Kidney epithelial cell (primary cell): ENCODE measurements around the gene NDUFB6. TPM values are rescaled to one million over a fixed set of nuclear protein-coding genes. Genes with fewer than 3 reads are reported as not detected.

Experiments
- DNase-seq: peaks from one replicate; pipeline ENCODE4 v3.0.0-alpha.2; 2010; ENCODE audit warnings: low read depth
- H3K27me3 ChIP-seq: 2 replicates; pipeline ENCODE4 v1.6.0; 2011; ENCODE audit warnings: low read length; ENCODE audit not compliant: control insufficient read depth, insufficient read depth
- H3K36me3 ChIP-seq: 2 replicates; pipeline ENCODE4 v1.5.1; 2011; ENCODE audit warnings: low read length; ENCODE audit not compliant: control insufficient read depth, insufficient read depth
- H3K4me3 ChIP-seq: 2 replicates; pipeline ENCODE4 v1.5.1; 2011; ENCODE audit warnings: low read depth, mild to moderate bottlenecking, control low read depth, low read length
- total RNA-seq: library from RNA; depleted of rRNA; stranded (reverse); fragments of >200 nt; gene quantifications from 2 replicates; pipeline ENCODE4 v1.2.3, GENCODE V29; 2015
- TF ChIP-seq, protein P1 (sequence below): IDR thresholded peaks from 2 replicates; pipeline ENCODE4 v1.5.1; 2011; ENCODE audit warnings: mild to moderate bottlenecking, moderate library complexity, low read length, control low read depth, inconsistent platforms; ENCODE audit not compliant: insufficient read depth, poor library complexity, severe bottlenecking

NDUFB6 gene
- total RNA-seq, 1 donor from 2014 or later: 45.1 TPM

DNA sequence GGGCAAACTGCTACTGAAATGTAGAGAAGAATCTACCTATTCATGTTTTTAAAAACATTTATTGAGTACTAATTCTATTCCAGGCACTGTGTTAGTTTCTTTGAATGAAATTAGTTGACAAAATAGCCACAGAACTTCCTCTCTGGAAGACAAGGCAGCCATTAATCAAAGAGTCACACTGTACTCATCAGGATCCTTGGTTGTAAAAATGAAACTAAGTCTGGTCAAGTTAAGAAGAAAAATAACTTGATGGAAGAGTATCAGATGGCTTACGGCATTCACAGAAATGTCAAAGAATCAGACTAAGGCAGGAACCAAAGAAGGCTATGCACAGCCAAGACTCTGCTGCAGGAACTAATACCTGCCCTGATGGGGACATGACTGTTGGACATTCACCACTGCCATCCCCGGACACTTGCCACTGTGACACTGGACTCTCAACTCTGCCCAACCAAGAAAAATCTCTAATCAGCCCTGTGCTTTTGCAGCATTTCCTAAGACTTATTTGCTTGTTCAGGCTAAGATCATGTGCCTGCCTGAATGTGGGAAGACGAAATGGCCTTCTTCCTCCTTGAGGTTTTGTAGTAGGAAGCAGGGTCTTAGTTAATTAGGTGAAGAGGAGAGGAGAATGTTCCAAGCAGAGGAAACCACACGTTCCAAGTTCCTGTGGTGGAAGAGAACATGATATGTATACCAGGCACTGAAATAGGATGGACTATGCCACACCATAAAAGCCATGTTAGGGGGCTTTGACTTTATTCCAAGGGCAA is 23.3 kb upstream of the NDUFB6 start:
- Histone ChIP-seq H3K27me3 (no peaks in the 10 kb centered on the region), H3K4me3 (no peak overlapping the region), H3K36me3 (no peaks in the 10 kb centered on the region)
- DNase-seq: no peak
- TF ChIP-seq, protein P1, sequence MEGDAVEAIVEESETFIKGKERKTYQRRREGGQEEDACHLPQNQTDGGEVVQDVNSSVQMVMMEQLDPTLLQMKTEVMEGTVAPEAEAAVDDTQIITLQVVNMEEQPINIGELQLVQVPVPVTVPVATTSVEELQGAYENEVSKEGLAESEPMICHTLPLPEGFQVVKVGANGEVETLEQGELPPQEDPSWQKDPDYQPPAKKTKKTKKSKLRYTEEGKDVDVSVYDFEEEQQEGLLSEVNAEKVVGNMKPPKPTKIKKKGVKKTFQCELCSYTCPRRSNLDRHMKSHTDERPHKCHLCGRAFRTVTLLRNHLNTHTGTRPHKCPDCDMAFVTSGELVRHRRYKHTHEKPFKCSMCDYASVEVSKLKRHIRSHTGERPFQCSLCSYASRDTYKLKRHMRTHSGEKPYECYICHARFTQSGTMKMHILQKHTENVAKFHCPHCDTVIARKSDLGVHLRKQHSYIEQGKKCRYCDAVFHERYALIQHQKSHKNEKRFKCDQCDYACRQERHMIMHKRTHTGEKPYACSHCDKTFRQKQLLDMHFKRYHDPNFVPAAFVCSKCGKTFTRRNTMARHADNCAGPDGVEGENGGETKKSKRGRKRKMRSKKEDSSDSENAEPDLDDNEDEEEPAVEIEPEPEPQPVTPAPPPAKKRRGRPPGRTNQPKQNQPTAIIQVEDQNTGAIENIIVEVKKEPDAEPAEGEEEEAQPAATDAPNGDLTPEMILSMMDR: no peak

DNA sequence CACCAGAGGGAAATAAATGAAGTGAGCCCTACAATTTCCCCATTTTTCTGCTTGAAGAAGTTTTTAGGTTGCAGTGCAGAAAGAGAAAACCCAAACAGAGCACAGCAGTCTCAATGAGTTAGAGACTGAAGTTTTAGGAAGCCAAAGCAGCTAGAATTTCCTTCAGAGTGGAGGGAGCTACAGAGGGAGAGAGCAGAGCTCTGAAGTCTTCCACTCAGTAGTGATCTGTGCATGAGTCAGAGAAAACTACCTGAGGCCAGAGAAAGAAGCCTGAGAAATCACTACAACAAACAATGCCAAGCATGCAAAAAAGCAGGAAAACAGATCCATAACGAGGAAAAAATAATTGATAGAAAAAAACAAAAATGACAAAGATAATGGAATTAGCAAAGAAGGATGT is 17.9 kb upstream of the NDUFB6 start:
- no peak for DNase-seq
- H3K36me3 ChIP-seq: no peaks in the 10 kb centered on the region
- no peaks in the 10 kb centered on the region for H3K27me3 ChIP-seq
- no peak overlapping the region for H3K4me3 ChIP-seq
- TF ChIP-seq, protein P1: no peak

DNA sequence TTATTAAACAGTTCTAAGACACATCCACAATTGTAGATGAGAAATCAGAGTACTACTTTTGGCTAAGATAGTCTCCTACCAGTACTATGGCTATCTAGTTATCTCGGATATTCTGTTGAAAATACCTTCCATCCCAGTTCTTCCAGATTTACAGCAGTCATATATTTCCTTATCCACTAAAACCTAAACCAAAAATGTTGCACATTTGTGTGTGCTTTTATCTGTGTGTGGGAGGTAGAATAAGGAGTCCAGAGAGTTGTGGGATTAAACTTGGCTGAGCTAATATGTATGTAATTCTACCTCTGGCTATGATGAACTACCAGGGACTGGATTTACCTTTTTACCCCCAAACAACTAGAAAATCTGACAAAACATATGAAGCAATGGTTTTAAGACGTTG is 17.5 kb upstream of the NDUFB6 start:
- no peaks in the 10 kb centered on the region for H3K27me3 ChIP-seq
- no peak overlapping the region for H3K4me3 ChIP-seq
- H3K36me3 ChIP-seq: no peaks in the 10 kb centered on the region
- DNase-seq: no peak
- TF ChIP-seq, protein P1: no peak

DNA sequence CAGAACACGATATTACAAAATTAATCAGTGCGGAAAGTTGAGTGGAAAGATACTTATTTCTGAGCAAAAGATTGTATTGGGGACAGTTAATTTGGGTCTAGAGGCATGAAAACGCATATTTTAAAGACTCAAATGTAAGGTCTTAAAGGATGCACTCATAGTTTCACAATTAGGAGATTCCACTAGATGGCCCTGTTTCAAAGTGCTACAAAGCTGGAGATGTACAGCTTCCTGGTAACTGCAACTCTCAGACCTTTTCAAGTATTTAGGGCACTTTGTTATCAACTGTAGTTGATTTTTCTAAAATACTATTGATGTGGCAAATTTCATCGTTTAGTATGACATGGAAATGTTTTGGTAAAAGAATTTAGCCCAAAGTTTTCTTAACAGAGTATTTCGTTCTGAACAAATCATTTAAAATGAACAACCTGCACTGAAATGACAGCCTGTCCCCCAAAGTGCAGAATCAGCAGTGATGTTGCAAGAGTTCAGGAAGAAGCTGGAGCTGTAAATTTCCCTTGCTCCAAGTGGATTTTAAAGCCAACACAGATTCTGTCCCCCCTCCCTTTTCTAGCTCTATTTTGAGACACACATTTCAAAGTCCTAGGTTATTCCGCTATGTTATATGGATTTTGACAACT is 16.2 kb upstream of the NDUFB6 start:
- no peaks in the 10 kb centered on the region for H3K27me3 ChIP-seq
- TF ChIP-seq, protein P1: peak; percentile 47
- peak; percentile 14 for DNase-seq
- H3K4me3 ChIP-seq: no peak overlapping the region
- no peaks in the 10 kb centered on the region for H3K36me3 ChIP-seq

DNA sequence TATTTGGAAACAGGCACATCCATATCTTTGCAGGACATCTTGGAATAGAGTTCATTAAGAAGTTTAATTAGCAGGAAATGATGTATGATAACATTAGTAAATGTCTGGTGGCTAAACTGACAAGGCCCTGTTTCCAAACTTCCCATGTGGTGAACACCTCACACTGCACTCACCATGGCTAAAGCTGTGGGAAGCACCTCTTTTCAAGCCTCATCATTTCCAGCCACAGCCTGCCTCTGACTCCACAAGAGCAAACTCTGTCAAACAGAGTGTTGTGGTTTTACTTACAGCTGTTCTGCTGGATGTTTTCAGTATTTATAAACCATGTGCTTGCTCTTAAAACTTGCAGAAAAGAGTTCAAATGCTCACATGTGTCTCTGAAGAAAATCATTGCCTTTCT is 14.9 kb upstream of the NDUFB6 start:
- Histone ChIP-seq H3K4me3 (no peak overlapping the region), H3K27me3 (no peaks in the 10 kb centered on the region), H3K36me3 (no peaks in the 10 kb centered on the region)
- no peak for DNase-seq
- TF ChIP-seq, protein P1: no peak
